ENCODE measurements around the gene CREB5.

Gene CREB5

DNA sequence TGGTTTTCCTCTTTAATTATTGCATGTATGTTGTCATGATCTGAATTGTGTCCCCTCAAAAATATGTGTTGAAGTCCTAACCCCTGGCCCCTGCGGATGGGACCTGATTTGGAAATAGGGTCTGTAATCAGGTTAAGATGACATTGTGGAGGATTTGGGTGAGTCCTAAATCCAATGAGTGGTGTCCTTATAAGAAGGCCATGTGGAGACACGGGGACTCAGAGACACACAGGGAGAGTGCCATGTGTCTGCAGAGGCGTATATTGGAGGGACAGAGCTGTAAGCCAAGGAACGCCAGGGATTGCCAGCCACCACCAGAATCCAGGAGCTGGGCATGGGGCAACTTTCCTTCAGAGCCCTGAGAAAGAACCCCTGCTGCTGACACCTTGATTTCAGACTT lies 171.9 kb downstream of the CREB5 start:
- TF ChIP-seq, protein P1, sequence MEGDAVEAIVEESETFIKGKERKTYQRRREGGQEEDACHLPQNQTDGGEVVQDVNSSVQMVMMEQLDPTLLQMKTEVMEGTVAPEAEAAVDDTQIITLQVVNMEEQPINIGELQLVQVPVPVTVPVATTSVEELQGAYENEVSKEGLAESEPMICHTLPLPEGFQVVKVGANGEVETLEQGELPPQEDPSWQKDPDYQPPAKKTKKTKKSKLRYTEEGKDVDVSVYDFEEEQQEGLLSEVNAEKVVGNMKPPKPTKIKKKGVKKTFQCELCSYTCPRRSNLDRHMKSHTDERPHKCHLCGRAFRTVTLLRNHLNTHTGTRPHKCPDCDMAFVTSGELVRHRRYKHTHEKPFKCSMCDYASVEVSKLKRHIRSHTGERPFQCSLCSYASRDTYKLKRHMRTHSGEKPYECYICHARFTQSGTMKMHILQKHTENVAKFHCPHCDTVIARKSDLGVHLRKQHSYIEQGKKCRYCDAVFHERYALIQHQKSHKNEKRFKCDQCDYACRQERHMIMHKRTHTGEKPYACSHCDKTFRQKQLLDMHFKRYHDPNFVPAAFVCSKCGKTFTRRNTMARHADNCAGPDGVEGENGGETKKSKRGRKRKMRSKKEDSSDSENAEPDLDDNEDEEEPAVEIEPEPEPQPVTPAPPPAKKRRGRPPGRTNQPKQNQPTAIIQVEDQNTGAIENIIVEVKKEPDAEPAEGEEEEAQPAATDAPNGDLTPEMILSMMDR (IDR thresholded peaks at IDR 0.05; ENCODE audit: low read depth, low read length, missing control alignments), result no peak
- DNase-seq (ENCODE audit: low read depth), result no peak
- no peak overlapping the region for H3K4me3 ChIP-seq (ENCODE audit: low read depth, low read length)

DNA sequence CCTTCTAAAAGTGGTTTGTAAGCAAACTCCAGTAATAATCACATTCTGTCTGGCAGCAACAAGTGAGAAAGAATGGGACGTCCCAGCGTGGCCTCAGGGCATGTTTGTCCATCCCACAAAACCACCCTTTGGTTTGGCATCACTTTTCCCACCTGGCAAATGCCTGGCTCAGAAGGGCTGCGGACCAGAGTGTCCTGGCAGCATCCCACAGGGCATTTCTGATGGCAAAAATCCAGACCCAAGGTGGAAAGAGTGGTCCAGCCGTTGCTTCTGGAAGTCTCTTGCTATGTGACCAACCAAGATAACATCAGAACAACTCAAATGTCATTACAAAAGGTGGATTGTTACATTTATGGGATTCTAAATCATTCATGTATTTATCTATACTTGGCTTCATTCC lies 174.4 kb downstream of the CREB5 start:
- TF ChIP-seq, protein P1 (IDR thresholded peaks at IDR 0.05; ENCODE audit: low read depth, low read length, missing control alignments), result no peak
- DNase-seq (ENCODE audit: low read depth), result no peak
- no peak overlapping the region for H3K4me3 ChIP-seq (ENCODE audit: low read depth, low read length)

DNA sequence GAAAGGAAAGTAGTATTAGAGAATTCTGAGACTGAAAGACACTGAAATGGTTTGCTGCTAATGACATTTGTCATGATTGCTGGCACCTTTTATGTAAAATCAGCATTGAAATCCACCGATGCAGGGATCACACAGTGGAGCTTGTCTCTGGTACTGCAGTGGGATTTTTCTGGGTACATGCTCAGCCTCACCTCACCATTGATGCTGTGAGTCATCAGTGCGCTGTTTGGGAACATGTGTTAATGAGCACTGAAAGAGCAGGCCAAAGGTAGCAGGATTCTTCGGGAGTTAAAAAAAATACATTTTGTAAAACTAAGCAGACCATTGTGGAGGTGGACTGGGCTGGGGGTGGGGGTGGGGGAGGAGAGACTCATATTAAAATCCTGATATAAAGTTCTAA lies 174.9 kb downstream of the CREB5 start:
- H3K4me3 ChIP-seq (ENCODE audit: low read depth, low read length), result no peak overlapping the region
- no peak for DNase-seq (ENCODE audit: low read depth)
- TF ChIP-seq, protein P1 (IDR thresholded peaks at IDR 0.05; ENCODE audit: low read depth, low read length, missing control alignments), result no peak

DNA sequence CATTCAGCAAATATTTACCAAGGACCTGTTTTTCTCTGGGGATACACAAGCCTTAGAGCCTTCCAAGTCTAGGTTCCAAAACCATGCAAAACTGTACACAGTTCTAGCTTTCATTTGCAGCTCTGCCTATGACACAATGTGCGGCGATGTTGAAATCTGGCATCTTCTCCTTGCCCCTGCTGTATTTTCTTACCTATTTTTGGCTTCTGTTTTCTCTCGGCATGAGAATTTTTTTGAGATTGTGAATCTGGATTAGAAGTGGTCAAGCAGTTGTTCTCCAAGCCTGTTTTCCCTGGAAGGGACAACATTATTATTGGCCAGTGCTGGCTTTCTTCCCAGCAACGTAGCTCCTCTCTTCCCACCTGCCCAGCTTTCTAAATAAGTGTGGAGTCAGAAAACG lies 176.3 kb downstream of the CREB5 start:
- TF ChIP-seq, protein P1 (IDR thresholded peaks at IDR 0.05; ENCODE audit: low read depth, low read length, missing control alignments), result no peak
- DNase-seq (ENCODE audit: low read depth), result no peak
- no peak overlapping the region for H3K4me3 ChIP-seq (ENCODE audit: low read depth, low read length)

DNA sequence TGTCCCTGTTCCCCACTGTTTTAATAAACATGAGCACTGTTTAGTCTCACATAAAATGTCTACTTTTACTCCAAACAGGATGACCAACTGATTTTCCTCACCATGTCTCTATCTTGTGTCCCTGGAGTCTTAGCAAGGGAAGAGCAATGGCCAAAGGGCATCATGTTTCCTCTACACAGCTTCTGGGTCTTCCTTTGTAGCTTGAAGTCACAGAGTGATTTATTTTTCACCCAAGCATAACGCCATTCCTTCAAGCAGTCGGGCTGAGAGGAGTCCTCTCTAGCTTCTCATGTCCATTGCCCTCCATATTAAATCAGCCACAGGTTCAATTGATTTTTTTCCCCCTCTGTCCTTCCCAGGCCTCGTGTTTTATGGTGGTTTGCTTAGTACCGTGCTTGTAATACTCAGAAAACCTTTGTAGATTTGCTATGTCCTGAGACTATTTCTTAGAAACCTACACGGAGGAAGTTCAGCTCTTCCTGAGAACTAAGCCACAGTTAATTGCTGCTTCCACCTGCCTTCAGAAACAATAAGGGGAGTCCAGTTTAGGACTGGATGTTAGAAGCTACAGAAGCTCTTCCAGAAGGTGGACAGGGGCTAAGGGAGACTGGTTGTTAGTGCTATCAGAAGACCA lies 178.8 kb downstream of the CREB5 start:
- H3K4me3 ChIP-seq (ENCODE audit: low read depth, low read length), result no peak overlapping the region
- no peak for DNase-seq (ENCODE audit: low read depth)
- TF ChIP-seq, protein P1 (IDR thresholded peaks at IDR 0.05; ENCODE audit: low read depth, low read length, missing control alignments), result no peak

DNA sequence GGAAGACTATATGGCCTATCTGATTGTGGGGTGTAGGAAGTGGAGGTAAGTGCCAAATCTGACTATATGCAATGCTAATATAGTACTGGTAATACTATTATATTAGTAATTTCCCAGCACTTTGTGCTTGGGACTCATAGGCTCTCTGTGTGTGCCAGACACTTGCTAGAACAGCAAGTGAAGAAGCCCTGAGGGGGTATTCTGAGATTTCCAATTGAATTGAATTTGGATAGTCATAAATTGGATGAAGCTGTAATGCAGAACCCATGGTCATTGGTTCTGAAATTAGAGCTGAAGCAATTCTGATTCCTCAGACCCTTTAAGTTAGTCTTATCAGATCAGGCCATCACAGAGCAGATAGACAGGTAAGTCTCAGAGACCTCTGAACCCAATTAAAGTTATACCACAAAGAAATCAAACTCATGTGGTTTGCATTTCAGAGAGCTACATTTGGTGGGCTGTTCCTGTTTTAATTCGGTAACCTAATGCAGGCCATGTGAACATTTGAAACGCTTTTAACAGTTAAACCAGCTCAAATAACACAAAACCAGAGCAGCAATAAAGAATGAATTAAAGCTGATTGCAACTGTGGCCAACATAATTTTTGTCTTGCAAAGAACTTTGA lies 179.5 kb downstream of the CREB5 start:
- TF ChIP-seq, protein P1 (IDR thresholded peaks at IDR 0.05; ENCODE audit: low read depth, low read length, missing control alignments), result no peak
- H3K4me3 ChIP-seq (ENCODE audit: low read depth, low read length), result no peak overlapping the region
- DNase-seq (ENCODE audit: low read depth), result no peak

DNA sequence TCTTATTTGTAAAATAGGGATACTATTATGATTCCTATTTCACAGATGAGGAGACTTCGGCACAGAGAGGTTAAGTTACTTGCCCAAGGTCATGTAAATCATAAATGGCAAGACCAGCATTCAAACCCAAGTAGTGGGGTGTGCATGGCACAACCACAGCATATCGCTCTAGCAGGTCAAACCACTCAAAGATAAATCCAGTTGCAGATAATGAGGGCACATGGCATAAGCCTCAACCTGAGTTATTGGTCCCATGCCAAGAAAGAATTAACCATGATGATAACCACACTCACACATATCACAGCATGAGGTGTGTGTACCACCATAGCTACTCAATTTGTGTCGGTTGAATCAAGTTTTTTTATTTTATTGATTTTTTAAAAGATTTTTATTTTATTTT lies 180.5 kb downstream of the CREB5 start:
- no peak for DNase-seq (ENCODE audit: low read depth)
- no peak overlapping the region for H3K4me3 ChIP-seq (ENCODE audit: low read depth, low read length)
- TF ChIP-seq, protein P1 (IDR thresholded peaks at IDR 0.05; ENCODE audit: low read depth, low read length, missing control alignments), result no peak
